HG03354 (cell line): Measurements from ENCODE around the gene HSD17B1.
"Not testable (repeated sequence)": the region's sequence is repeated elsewhere in the genome, so short reads cannot be mapped to it uniquely, and the experiment has no call there.

Experiments
- ATAC-seq: cut with Tn5 transposase; IDR thresholded peaks from one replicate; pipeline ENCODE4 v1.9.1; 2021; ENCODE audit warnings: mild to moderate bottlenecking; ENCODE audit not compliant: unreplicated experiment, poor library complexity, severe bottlenecking

Gene HSD17B1

GRCh38 chr17:42552736-42553135 is at the start of gene HSD17B1:
HSD17B1 (plus strand) TSS chr17:42552923; CDS start chr17:42552934, 11 bp downstream.
- ATAC-seq: not testable (repeated sequence)

GRCh38 chr17:42502926-42503325 is 49.8 kb upstream of the HSD17B1 start:
- ATAC-seq: no peak

- ATAC-seq: no peak
These were observed 45.1 kb upstream of the HSD17B1 start for GRCh38 chr17:42507671-42508070.

GRCh38 chr17:42508426-42509165 is 44.1 kb upstream of the HSD17B1 start:
- ATAC-seq: no peak

GRCh38 chr17:42509409-42509808 is 43.3 kb upstream of the HSD17B1 start:
- ATAC-seq: no peak

- ATAC-seq: no peak
These were observed 42.9 kb upstream of the HSD17B1 start for GRCh38 chr17:42509841-42510240.

GRCh38 chr17:42512246-42512645 is 40.5 kb upstream of the HSD17B1 start:
- ATAC-seq: no peak

- ATAC-seq: no peak
These were observed 39.9 kb upstream of the HSD17B1 start for GRCh38 chr17:42512733-42513251.

- no peak for ATAC-seq
These were observed 39.0 kb upstream of the HSD17B1 start for GRCh38 chr17:42513686-42514085.

- no peak for ATAC-seq
These were observed 38.4 kb upstream of the HSD17B1 start for GRCh38 chr17:42514279-42514678.

GRCh38 chr17:42514867-42515266 is 37.9 kb upstream of the HSD17B1 start:
- ATAC-seq: no peak

- ATAC-seq: no peak
These were observed 35.2 kb upstream of the HSD17B1 start for GRCh38 chr17:42517516-42517915.

- ATAC-seq: no peak
These were observed 34.5 kb upstream of the HSD17B1 start for GRCh38 chr17:42518046-42518754.

GRCh38 chr17:42518755-42519545 is 33.8 kb upstream of the HSD17B1 start:
- ATAC-seq: no peak

GRCh38 chr17:42519546-42520491 is 32.9 kb upstream of the HSD17B1 start:
- no peak for ATAC-seq

- no peak for ATAC-seq
These were observed 32.2 kb upstream of the HSD17B1 start for GRCh38 chr17:42520540-42520951.

GRCh38 chr17:42521036-42521435 is 31.7 kb upstream of the HSD17B1 start:
- no peak for ATAC-seq

GRCh38 chr17:42521666-42522262 is 31.0 kb upstream of the HSD17B1 start:
- no peak for ATAC-seq

- no peak for ATAC-seq
These were observed 30.4 kb upstream of the HSD17B1 start for GRCh38 chr17:42522263-42522790.
